Glomerular visceral epithelial cell (primary cell): ENCODE measurements around the gene VPS37C.
"Not testable (repeated sequence)": the region's sequence is repeated elsewhere in the genome, so short reads cannot be mapped to it uniquely, and the experiment has no call there.

Experiments used
- DNase-seq: peaks from one replicate; pipeline ENCODE4 v3.0.0-alpha.2; 2016; ENCODE audit errors: extremely low spot score

Gene VPS37C

GRCh38 chr11:61161190-61162091, at the start of gene VPS37C:
Gene VPS37C, minus strand, starts transcription at chr11:61161426. Its CDS starts 22,597 bp downstream, at chr11:61138829.
- DNase-seq = peak; percentile 93

GRCh38 chr11:61210629-61211028, 49.4 kb upstream of the VPS37C start:
- not testable (repeated sequence) for DNase-seq

- DNase-seq = not testable (repeated sequence)
These were observed 46.5 kb upstream of the VPS37C start for GRCh38 chr11:61207636-61208310.

GRCh38 chr11:61204502-61205059, 43.4 kb upstream of the VPS37C start:
- not testable (repeated sequence) for DNase-seq

- DNase-seq = not testable (repeated sequence)
These were observed 42.6 kb upstream of the VPS37C start for GRCh38 chr11:61203873-61204272.

- DNase-seq = not testable (repeated sequence)
These were observed 41.9 kb upstream of the VPS37C start, which contains the start of gene PGA3 for GRCh38 chr11:61202950-61203746. Gene PGA3, plus strand, starts transcription at chr11:61203515. Its CDS starts 50 bp downstream, at chr11:61203565.

- no peak for DNase-seq
These were observed 40.2 kb upstream of the VPS37C start for GRCh38 chr11:61201476-61201875.

- no peak for DNase-seq
These were observed 37.8 kb upstream of the VPS37C start for GRCh38 chr11:61198948-61199523.

- no peak for DNase-seq
These were observed 37.1 kb upstream of the VPS37C start for GRCh38 chr11:61198361-61198760.

- peak; percentile 25 for DNase-seq
These were observed 34.5 kb upstream of the VPS37C start for GRCh38 chr11:61195719-61196118.

- no peak for DNase-seq
These were observed 33.9 kb upstream of the VPS37C start for GRCh38 chr11:61194981-61195695.

- DNase-seq = no peak
These were observed 33.0 kb upstream of the VPS37C start for GRCh38 chr11:61194169-61194671.

GRCh38 chr11:61193596-61193995, 32.4 kb upstream of the VPS37C start:
- no peak for DNase-seq

GRCh38 chr11:61189933-61190332, 28.7 kb upstream of the VPS37C start:
- DNase-seq = no peak

- peak; percentile 77 for DNase-seq
These were observed 26.4 kb upstream of the VPS37C start for GRCh38 chr11:61187505-61188130.

GRCh38 chr11:61186504-61186903, 25.3 kb upstream of the VPS37C start:
- no peak for DNase-seq

GRCh38 chr11:61183645-61184044, 22.4 kb upstream of the VPS37C start:
- DNase-seq = no peak

GRCh38 chr11:61181489-61181888, 20.3 kb upstream of the VPS37C start:
- no peak for DNase-seq

- DNase-seq = not testable (repeated sequence)
These were observed 19.0 kb upstream of the VPS37C start for GRCh38 chr11:61180205-61180604.

- no peak for DNase-seq
These were observed 15.2 kb upstream of the VPS37C start for GRCh38 chr11:61176446-61176845.
